Small intestine (tissue), 16 donors: Measurements from ENCODE around the gene TRIM24. TPM values are rescaled to one million over a fixed set of nuclear protein-coding genes. Genes with fewer than 3 reads are reported as not detected.
"Not testable (repeated sequence)": the region's sequence is repeated elsewhere in the genome, so short reads cannot be mapped to it uniquely, and the experiment has no call there.

Experiments used
- DNase-seq, 2 donors: peaks; one replicate each; pipeline versions ENCODE4 v3.0.0 to v3.0.0-alpha.2; 2013
- FAIRE-seq: peaks from 2 replicates; lab custom pipeline; 2012; peaks lifted over from hg19 to GRCh38; lab: Jason Lieb, UNC
- H3K27ac ChIP-seq, 3 donors: one replicate each; pipeline ENCODE4 v1.5.1; 2013; ENCODE audit warnings: low read length in 2 of 3, mild to moderate bottlenecking in 2 of 3, control low read depth in 1 of 3, inconsistent platforms in 1 of 3, low read depth in 1 of 3, moderate library complexity in 1 of 3
- H3K27me3 ChIP-seq, 3 donors: one replicate each; pipeline ENCODE4 v1.6.1; 2013; ENCODE audit warnings: low read length in 3 of 3, inconsistent platforms in 1 of 3; ENCODE audit not compliant: control insufficient read depth in 3 of 3, insufficient read depth in 3 of 3
- H3K36me3 ChIP-seq, 3 donors: one replicate each; pipeline ENCODE4 v1.6.1; 2013; ENCODE audit warnings: low read length in 3 of 3, inconsistent platforms in 1 of 3, low read depth in 1 of 3, mild to moderate bottlenecking in 1 of 3, moderate library complexity in 1 of 3; ENCODE audit not compliant: control insufficient read depth in 3 of 3, insufficient read depth in 2 of 3
- H3K4me1 ChIP-seq, 3 donors: one replicate each; pipeline ENCODE4 v1.6.1; 2013; ENCODE audit warnings: low read length in 2 of 3, inconsistent platforms in 1 of 3, low read depth in 1 of 3, mild to moderate bottlenecking in 1 of 3, moderate library complexity in 1 of 3; ENCODE audit not compliant: control insufficient read depth in 3 of 3, insufficient read depth in 2 of 3
- H3K4me3 ChIP-seq, 3 donors: one replicate each; pipeline ENCODE4 v1.5.1; 2013; ENCODE audit warnings: low read length in 3 of 3, control low read depth in 1 of 3, inconsistent platforms in 1 of 3, low read depth in 1 of 3, mild to moderate bottlenecking in 1 of 3, moderate library complexity in 1 of 3
- H3K9me3 ChIP-seq, 2 donors: one replicate each; pipeline ENCODE4 v1.6.1; 2013; ENCODE audit warnings: low read depth in 1 of 2, low read length in 1 of 2; ENCODE audit not compliant: control insufficient read depth in 2 of 2, insufficient read depth in 1 of 2
- whole genome bisulfite sequencing, 3 donors: extraction: QIAGEN DNeasy Blood & Tissue Kit; methylation state at CpG; one replicate each; pipeline ENCODE4 v1.1.7; 2013; 5-methylcytosine and 5-hydroxymethylcytosine counted together
- long read RNA-seq, 10 donors: transcript quantifications; one replicate each; lab custom pipeline, GENCODE V29; 2026
- polyA plus RNA-seq, 4 donors: library from polyadenylated mRNA; stranded (reverse) in 3 of 4; unstranded in 1 of 4; fragments of 200-250 nt in 3 of 4; fragments of 120-200 nt in 1 of 4; gene quantifications; one replicate each; pipeline versions ENCODE4 v1.2.1 to v1.2.3, GENCODE V29; 2013
- donor health status: healthy with polysubstance abuse.
- donor health status: control.
- donor health status: control.
- donor health status: Bipolar disorder and iron deficiency.
- donor health status: healthy.

The TRIM24 gene
- polyA plus RNA-seq, result 10 to 100 TPM in 2 of 4 donors, 1 to 10 TPM in 2; 5.8 to 37.3 (median 9.8) TPM
- long read RNA-seq, donor 1, full-length matches to known transcripts, result 5 of 22 reads
- long read RNA-seq, donor 1, partial matches to known transcripts, result 17 of 22 reads
- long read RNA-seq, donor 1, other reads (novel, unspliced or antisense), result 0 of 22 reads
- long read RNA-seq, donor 2, full-length matches to known transcripts, result 4 of 10 reads
- long read RNA-seq, donor 2, partial matches to known transcripts, result 6 of 10 reads
- long read RNA-seq, donor 2, other reads (novel, unspliced or antisense), result 0 of 10 reads
- long read RNA-seq, donor 3, partial matches to known transcripts, result 22 of 22 reads
- long read RNA-seq, donor 3, other reads (novel, unspliced or antisense), result 0 of 22 reads
- long read RNA-seq, donor 4, result 0 reads
- long read RNA-seq, donor 5, result 0 reads
- long read RNA-seq, donor 6, full-length matches to known transcripts, result 2 of 7 reads
- long read RNA-seq, donor 6, partial matches to known transcripts, result 5 of 7 reads
- long read RNA-seq, donor 6, other reads (novel, unspliced or antisense), result 0 of 7 reads
- long read RNA-seq, donor 7, full-length matches to known transcripts, result 4 of 9 reads
- long read RNA-seq, donor 7, partial matches to known transcripts, result 5 of 9 reads
- long read RNA-seq, donor 7, other reads (novel, unspliced or antisense), result 0 of 9 reads
- long read RNA-seq, donor 8, result 0 reads
- long read RNA-seq, donor 9, full-length matches to known transcripts, result 1 of 1 reads
- long read RNA-seq, donor 9, partial matches to known transcripts, result 0 of 1 reads
- long read RNA-seq, donor 9, other reads (novel, unspliced or antisense), result 0 of 1 reads
- long read RNA-seq, donor 10, full-length matches to known transcripts, result 2 of 9 reads
- long read RNA-seq, donor 10, partial matches to known transcripts, result 7 of 9 reads
- long read RNA-seq, donor 10, other reads (novel, unspliced or antisense), result 0 of 9 reads

DNA sequence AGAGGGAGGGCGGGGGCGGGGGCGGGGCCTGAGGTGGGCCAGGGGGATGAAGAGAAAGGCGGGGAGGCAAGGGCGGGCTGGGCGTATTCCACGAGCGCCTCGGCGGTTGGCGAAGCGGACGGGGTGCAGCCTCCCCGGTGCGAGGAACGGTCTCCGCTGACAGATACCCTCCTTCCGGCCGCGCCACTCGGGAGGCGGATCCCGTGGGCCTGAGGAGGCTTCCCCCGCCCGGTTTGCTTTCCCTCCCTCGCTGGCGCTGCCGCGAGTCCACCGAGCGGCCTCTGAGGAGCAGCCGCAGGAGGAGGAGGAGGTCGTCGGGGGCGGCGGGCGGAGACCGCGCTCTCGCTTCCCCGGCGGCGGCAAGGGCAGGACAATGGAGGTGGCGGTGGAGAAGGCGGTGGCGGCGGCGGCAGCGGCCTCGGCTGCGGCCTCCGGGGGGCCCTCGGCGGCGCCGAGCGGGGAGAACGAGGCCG, at the start of gene TRIM24:
TSS of gene TRIM24 (plus strand) at position 84 of the 473 bp plus-strand sequence. CDS start at position 374, 290 bp downstream.
- Histone ChIP-seq H3K27ac (peak within 1 kb of the TSS; percentile 95 to 98 (median 97)), H3K36me3 (peaks cover 0 to 13% (median 0%) of the 10 kb centered on the region in 3 donors), H3K4me1 (peaks cover 0 to 3% (median 2%) of the 10 kb centered on the region in 3 donors), H3K27me3 (no peaks in the 10 kb centered on the region), H3K9me3 (peaks cover 0 to 10% of the 10 kb centered on the region in 2 donors), H3K4me3 (peak within 1 kb of the TSS; percentile 76 to 84 (median 81))
- WGBS, 3 donors, result 0% methylated on average over 27 to 59 of the region's 59 CpGs
- FAIRE-seq (no peak), DNase-seq (peak in 1 of 2 donors; percentile 99)

DNA sequence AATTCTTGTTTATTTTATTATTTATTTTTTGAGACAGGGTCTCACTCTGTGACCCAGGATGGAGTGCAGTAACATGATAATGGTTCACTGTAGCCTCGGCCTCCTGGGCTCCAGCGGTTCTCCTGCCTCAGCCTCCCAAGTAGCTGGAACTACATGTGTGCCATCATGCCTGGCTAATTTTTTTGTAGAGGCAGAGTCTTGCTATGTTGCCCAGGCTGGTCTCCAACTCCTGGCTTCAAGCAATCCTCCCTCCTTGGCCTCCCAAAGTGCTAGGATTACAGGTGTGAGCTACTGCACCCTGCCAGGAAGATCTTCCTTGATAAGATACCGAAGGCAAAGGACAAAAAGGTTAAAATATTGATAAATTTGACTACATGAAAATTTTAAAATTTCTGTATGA, 48.0 kb upstream of the TRIM24 start:
- not testable (repeated sequence) for H3K36me3 ChIP-seq, H3K4me3 ChIP-seq, FAIRE-seq, H3K27me3 ChIP-seq, H3K9me3 ChIP-seq, H3K4me1 ChIP-seq, DNase-seq, H3K27ac ChIP-seq
- 82 to 94% (median 87%) methylated on average over 3 of the region's 3 CpGs for WGBS, 3 donors

DNA sequence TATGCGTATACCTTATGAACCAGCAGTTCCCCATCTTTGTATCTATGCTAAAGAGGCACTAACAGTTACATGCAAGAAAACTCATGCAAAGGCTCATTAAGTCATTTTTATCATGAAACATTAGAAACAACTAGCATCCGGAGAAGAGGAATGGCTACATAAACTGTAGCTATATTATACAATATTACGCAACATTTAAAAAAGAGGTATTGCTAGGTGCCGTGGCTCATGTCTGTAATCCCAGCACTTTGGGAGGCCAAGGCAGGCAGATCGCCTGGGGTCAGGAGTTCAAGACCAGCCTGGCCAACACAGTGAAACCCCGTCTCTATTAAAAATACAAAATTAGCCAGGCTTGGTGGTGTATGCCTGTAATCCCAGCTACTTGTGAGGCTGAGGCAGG, 47.1 kb upstream of the TRIM24 start:
- DNase-seq, H3K27ac ChIP-seq, FAIRE-seq, H3K27me3 ChIP-seq, H3K36me3 ChIP-seq, H3K4me1 ChIP-seq, H3K4me3 ChIP-seq, H3K9me3 ChIP-seq: not testable (repeated sequence)
- WGBS, 3 donors, result 93 to 95% (median 95%) methylated on average over 6 of the region's 6 CpGs

GRCh38 chr7:138417078-138417700, 42.9 kb upstream of the TRIM24 start:
- Histone ChIP-seq H3K27me3 (no peaks in the 10 kb centered on the region), H3K4me3 (no peak overlapping the region), H3K4me1 (peaks cover 0 to 8% (median 4%) of the 10 kb centered on the region in 3 donors), H3K9me3 (peaks cover 0 to 10% of the 10 kb centered on the region in 2 donors), H3K27ac (no peak overlapping the region), H3K36me3 (no peaks in the 10 kb centered on the region)
- WGBS, 3 donors, result 34 to 38% (median 37%) methylated on average over 3 of the region's 3 CpGs
- peak in 1 of 2 donors; percentile 6 for DNase-seq
- FAIRE-seq, result no peak

DNA sequence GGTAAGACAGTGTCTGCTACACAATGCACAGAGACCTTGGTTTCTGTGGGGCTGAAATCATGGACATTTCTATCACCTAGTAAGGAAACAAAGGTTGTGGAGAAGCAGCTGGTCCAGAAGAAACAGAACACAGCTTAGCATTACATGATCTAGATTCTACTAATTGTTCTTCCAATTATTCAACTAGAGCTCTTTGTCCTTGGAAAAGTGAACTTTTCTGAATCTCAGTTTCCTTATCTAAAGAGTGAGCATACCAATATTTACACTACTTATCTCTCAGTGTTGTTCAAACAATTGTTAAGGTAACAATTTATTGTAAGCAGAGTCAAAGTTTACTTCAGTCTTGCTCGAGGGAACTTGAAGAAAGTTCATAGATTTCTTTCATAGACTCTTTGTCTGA, 42.3 kb upstream of the TRIM24 start:
- H3K27me3 ChIP-seq, result no peaks in the 10 kb centered on the region
- H3K36me3 ChIP-seq, result no peaks in the 10 kb centered on the region
- H3K27ac ChIP-seq, result no peak overlapping the region
- FAIRE-seq (no peak), DNase-seq (peak; percentile 55 to 60)
- H3K4me3 ChIP-seq, result no peak overlapping the region
- H3K9me3 ChIP-seq, result peaks cover 0 to 10% of the 10 kb centered on the region in 2 donors
- peaks cover 0 to 8% (median 4%) of the 10 kb centered on the region in 3 donors for H3K4me1 ChIP-seq
- WGBS, 3 donors, result 3 to 32% (median 30%) methylated on average over 1 of the region's 1 CpG

DNA sequence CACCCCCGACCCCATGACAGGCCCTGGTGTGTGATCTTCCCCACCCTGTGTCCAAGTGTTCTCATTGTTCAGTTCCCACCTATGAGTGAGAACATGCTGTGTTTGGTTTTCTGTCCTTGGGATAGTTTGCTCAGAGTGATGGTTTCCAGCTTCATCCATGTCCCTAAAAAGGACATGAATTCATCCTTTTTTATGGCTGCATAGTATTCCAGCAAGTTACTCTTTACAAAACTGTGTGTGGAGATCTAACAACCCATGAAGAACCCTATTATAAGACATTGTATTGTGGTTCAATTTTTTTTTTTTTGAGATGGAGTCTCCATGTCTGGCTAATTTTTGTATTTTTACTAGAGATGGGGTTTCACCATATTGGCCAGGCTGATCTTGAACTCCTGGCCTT, 41.7 kb upstream of the TRIM24 start:
- FAIRE-seq, H3K27ac ChIP-seq, DNase-seq, H3K4me3 ChIP-seq, H3K4me1 ChIP-seq, H3K36me3 ChIP-seq, H3K27me3 ChIP-seq: not testable (repeated sequence)
- H3K9me3 ChIP-seq, result peaks cover 0 to 10% of the 10 kb centered on the region in 2 donors
- WGBS, 3 donors, result 0 to 39% (median 14%) methylated on average over 1 of the region's 1 CpG

- no peaks in the 10 kb centered on the region for H3K27me3 ChIP-seq
- no peak for FAIRE-seq
- no peak for DNase-seq
- no peak overlapping the region for H3K4me3 ChIP-seq
- WGBS, 3 donors, result 91 to 97% (median 95%) methylated on average over 5 of the region's 5 CpGs
- H3K36me3 ChIP-seq, result no peaks in the 10 kb centered on the region
- no peaks in the 10 kb centered on the region for H3K4me1 ChIP-seq
- H3K9me3 ChIP-seq, result peaks cover 0 to 38% of the 10 kb centered on the region in 2 donors
- no peak overlapping the region for H3K27ac ChIP-seq
Measured at GRCh38 chr7:138425026-138425425, 35.0 kb upstream of the TRIM24 start.
